Prostate gland (tissue), 2 donors: ENCODE data around the gene CARD19. TPM values are rescaled to one million over a fixed set of nuclear protein-coding genes. Genes with fewer than 3 reads are reported as not detected.

ENCODE experiments used
- DNase-seq: peaks from one replicate; pipeline ENCODE4 v3.0.0-alpha.2; 2019; ENCODE audit warnings: low spot score
- H3K27ac ChIP-seq, 2 donors: fragments of 200-600 bp; sonication (generic); 2 replicates each; pipeline ENCODE4 v1.5.1; 2017 to 2019
- H3K27me3 ChIP-seq: fragments of 200-600 bp; sonication (generic); replicated peaks from 2 replicates; pipeline ENCODE4 v1.5.1; 2019; ENCODE audit not compliant: insufficient read depth
- H3K36me3 ChIP-seq, 2 donors: fragments of 200-600 bp; sonication (generic); 1 replicate in 1 of 2; 2 replicates in 1 of 2; pipeline versions ENCODE4 v1.5.1 to v1.8.1; 2017 to 2019
- H3K4me1 ChIP-seq: fragments of 200-600 bp; sonication (generic); replicated peaks from 2 replicates; pipeline ENCODE4 v1.5.1; 2019
- H3K4me3 ChIP-seq, 2 donors: fragments of 200-600 bp; sonication (generic); 2 replicates each; pipeline ENCODE4 v1.5.1; 2017 to 2019
- H3K9me3 ChIP-seq: fragments of 200-600 bp; sonication (generic); 2 replicates; pipeline ENCODE4 v1.5.1; 2017
- POLR2A ChIP-seq: fragments of 450-650 bp; IDR thresholded peaks from one replicate; pipeline ENCODE4 v1.6.1; 2016; ENCODE audit warnings: antibody characterized with exemption, mild to moderate bottlenecking
- POLR2AphosphoS5 ChIP-seq: sonication (generic); formaldehyde crosslinking; IDR thresholded peaks from one replicate; pipeline ENCODE4 v1.6.1; 2017; ENCODE audit warnings: antibody characterized with exemption
- WGBS: methylation state at CpG from one replicate; pipeline ENCODE4 v1.1.5; 2018; 5-methylcytosine and 5-hydroxymethylcytosine counted together
- intact Hi-C: fragments of 100-400 bp; cut with DNase I; formaldehyde crosslinking; loops from one replicate; pipeline ENCODE4 v1.14.2; 2022
- total RNA-seq, 2 donors: library from RNA; depleted of rRNA; stranded (reverse); fragments of >200 nt; gene quantifications; one replicate each; pipeline ENCODE4 v1.1.0, GENCODE V29; 2016
- TF ChIP-seq, protein P1 (sequence below), 4 experiments: fragments of 200-600 bp in 2 of 4; fragments of 450-650 bp in 2 of 4; sonication (generic) in 2 of 4; IDR thresholded peaks; 1 replicate in 3 of 4; 2 replicates in 1 of 4; pipeline ENCODE4 v1.5.1; 2016 to 2019; ENCODE audit warnings: antibody characterized with exemption in 4 of 4, mild to moderate bottlenecking in 2 of 4, moderate library complexity in 2 of 4

The CARD19 gene
- total RNA-seq, 2 donors from 2014 or later: 41.9 to 111 TPM

GRCh38 chr9:93110311-93110855, 14.4 kb downstream of the CARD19 start:
- TF ChIP-seq POLR2A: no peak
- no peak for TF ChIP-seq POLR2AphosphoS5
- TF ChIP-seq, protein P1, sequence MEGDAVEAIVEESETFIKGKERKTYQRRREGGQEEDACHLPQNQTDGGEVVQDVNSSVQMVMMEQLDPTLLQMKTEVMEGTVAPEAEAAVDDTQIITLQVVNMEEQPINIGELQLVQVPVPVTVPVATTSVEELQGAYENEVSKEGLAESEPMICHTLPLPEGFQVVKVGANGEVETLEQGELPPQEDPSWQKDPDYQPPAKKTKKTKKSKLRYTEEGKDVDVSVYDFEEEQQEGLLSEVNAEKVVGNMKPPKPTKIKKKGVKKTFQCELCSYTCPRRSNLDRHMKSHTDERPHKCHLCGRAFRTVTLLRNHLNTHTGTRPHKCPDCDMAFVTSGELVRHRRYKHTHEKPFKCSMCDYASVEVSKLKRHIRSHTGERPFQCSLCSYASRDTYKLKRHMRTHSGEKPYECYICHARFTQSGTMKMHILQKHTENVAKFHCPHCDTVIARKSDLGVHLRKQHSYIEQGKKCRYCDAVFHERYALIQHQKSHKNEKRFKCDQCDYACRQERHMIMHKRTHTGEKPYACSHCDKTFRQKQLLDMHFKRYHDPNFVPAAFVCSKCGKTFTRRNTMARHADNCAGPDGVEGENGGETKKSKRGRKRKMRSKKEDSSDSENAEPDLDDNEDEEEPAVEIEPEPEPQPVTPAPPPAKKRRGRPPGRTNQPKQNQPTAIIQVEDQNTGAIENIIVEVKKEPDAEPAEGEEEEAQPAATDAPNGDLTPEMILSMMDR (IDR thresholded peaks at IDR 0.05): no peak
- H3K4me3 ChIP-seq: no peak overlapping the region
- intact Hi-C loops: loop anchor here (5.0 kb wide), 1 partner anchor 197 kb away; no protein-coding TSS in a partner anchor
- no peaks in the 10 kb centered on the region for H3K27me3 ChIP-seq
- peaks cover 0 to 4% of the 10 kb centered on the region in 2 donors for H3K36me3 ChIP-seq
- 93% methylated on average over 14 of the region's 14 CpGs for WGBS
- no peak overlapping the region for H3K27ac ChIP-seq
- DNase-seq: no peak
- H3K9me3 ChIP-seq: no peaks in the 10 kb centered on the region
- H3K4me1 ChIP-seq: no peaks in the 10 kb centered on the region

DNA sequence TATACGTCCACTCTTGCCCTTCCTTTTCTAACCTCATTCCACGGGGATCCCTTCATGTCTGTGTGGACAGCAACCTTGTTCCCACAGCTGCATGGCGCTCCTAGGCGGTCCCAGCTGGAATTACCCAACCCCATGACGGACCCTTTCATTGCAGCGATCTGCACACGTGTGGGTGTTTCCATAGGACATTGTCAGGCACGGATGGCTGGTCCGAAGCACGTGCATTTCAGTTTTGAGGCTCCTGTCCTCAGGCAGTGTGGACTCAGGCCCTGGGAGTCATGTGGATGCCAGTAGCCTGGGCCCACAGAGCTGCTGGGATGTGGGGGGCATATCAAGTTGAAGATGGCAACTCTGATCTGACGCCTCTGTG, 15.0 kb downstream of the CARD19 start:
- no peaks in the 10 kb centered on the region for H3K27me3 ChIP-seq
- peaks cover 0 to 4% of the 10 kb centered on the region in 2 donors for H3K36me3 ChIP-seq
- H3K9me3 ChIP-seq: no peaks in the 10 kb centered on the region
- intact Hi-C loops: loop anchor here (5.0 kb wide), 1 partner anchor 196 kb away; no protein-coding TSS in a partner anchor
- DNase-seq: no peak
- H3K4me1 ChIP-seq: no peaks in the 10 kb centered on the region
- 86% methylated on average over 11 of the region's 11 CpGs for WGBS
- no peak overlapping the region for H3K27ac ChIP-seq
- H3K4me3 ChIP-seq: no peak overlapping the region
- TF ChIP-seq, protein P1 (IDR thresholded peaks at IDR 0.05): no peak
- TF ChIP-seq POLR2AphosphoS5: no peak
- no peak for TF ChIP-seq POLR2A

DNA sequence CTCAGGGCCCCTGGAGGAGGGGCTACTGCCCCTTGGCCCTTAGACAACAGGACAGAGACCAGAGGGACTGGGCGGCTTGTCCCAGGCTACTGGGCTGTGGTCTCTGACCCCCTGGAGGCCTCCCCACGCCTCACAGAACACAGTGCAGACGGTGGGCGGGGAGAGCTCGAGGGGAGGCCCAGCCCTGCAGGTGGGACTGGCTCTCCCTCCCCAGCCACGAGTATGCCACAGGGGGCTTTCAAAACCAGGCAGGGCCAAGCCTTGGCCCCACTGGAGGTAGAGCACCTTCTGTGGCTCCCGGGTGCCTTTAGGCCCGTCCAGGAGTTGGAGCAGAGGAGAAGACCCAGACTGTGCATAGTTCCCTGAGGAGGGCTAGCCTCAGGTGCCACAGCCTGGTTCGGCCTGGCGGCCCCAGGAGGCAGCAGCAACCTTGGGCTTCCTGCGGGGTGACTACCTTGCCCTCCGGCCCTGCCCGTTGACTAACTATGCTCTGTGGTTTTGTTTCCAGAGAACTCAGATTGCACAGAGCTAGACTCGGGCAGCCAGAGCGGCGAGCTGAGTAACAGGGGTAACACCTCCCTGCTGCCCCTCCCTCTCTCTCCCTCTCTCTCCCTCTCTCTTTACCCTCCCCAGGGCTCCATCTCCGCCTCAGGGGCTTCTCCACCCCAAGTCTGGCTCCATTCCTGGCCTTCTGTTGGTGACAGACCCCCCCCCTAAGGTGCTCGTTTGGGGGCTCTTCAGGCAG, 15.5 kb downstream of the CARD19 start:
- H3K9me3 ChIP-seq: no peaks in the 10 kb centered on the region
- WGBS: 83% methylated on average over 15 of the region's 18 CpGs
- no peak overlapping the region for H3K4me3 ChIP-seq
- no peaks in the 10 kb centered on the region for H3K27me3 ChIP-seq
- peaks cover 0 to 4% of the 10 kb centered on the region in 2 donors for H3K36me3 ChIP-seq
- intact Hi-C loops: loop anchor here (5.0 kb wide), 1 partner anchor 196 kb away; no protein-coding TSS in a partner anchor
- H3K27ac ChIP-seq: no peak overlapping the region
- no peaks in the 10 kb centered on the region for H3K4me1 ChIP-seq
- TF ChIP-seq, protein P1 (IDR thresholded peaks at IDR 0.05): no peak
- TF ChIP-seq POLR2AphosphoS5 (no peak), POLR2A (no peak)
- DNase-seq: no peak

DNA sequence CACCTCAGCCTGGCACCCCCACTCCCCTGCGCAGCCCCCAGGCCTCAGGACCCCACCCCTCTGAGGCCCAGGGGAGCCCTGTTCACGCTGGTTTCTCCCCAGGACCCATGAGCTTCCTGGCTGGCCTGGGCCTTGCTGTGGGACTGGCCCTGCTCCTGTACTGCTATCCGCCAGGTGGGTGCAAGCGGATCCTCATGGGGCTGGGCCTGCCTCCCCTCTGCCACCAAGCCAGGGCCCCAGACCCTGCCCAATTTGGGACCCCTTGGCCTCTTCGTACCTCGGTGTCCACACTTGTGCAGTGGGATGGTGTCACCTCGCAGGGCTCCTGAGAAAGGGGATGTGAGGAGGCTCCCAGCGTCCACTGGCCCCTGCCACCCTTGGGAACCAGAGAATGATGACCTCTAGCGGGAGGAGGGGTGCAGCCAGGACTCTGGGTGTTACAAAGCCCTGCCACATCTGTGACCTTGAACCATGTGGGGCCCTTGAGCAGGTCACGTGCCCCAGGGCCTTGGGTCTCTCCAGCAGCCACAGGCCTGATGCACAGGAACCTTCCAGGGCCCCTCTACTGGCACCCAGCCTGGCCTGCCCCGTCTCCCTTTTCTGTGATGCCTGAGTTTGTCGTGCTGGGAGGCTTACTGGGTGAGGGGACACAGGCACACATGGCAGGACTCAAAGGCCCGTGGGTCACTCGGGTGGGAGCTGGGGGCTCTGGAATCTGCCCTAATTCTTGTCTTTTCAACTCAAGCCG, 16.3 kb downstream of the CARD19 start:
- WGBS: 89% methylated on average over 15 of the region's 15 CpGs
- H3K36me3 ChIP-seq: peaks cover 0 to 4% of the 10 kb centered on the region in 2 donors
- no peak for DNase-seq
- TF ChIP-seq, protein P1 (IDR thresholded peaks at IDR 0.05): no peak
- TF ChIP-seq POLR2AphosphoS5 (no peak), POLR2A (no peak)
- intact Hi-C loops: loop anchor here (5.0 kb wide), 1 partner anchor 195 kb away; no protein-coding TSS in a partner anchor
- no peaks in the 10 kb centered on the region for H3K27me3 ChIP-seq
- H3K4me3 ChIP-seq: no peak overlapping the region
- H3K9me3 ChIP-seq: no peaks in the 10 kb centered on the region
- no peak overlapping the region for H3K27ac ChIP-seq
- H3K4me1 ChIP-seq: no peaks in the 10 kb centered on the region
